TTC549 (cell line): Measurements from ENCODE around the gene UNC5B.

Experiments used
- FAIRE-seq: peaks from 2 replicates; lab custom pipeline; 2012; peaks lifted over from hg19 to GRCh38; lab: Jason Lieb, UNC

Gene UNC5B

DNA sequence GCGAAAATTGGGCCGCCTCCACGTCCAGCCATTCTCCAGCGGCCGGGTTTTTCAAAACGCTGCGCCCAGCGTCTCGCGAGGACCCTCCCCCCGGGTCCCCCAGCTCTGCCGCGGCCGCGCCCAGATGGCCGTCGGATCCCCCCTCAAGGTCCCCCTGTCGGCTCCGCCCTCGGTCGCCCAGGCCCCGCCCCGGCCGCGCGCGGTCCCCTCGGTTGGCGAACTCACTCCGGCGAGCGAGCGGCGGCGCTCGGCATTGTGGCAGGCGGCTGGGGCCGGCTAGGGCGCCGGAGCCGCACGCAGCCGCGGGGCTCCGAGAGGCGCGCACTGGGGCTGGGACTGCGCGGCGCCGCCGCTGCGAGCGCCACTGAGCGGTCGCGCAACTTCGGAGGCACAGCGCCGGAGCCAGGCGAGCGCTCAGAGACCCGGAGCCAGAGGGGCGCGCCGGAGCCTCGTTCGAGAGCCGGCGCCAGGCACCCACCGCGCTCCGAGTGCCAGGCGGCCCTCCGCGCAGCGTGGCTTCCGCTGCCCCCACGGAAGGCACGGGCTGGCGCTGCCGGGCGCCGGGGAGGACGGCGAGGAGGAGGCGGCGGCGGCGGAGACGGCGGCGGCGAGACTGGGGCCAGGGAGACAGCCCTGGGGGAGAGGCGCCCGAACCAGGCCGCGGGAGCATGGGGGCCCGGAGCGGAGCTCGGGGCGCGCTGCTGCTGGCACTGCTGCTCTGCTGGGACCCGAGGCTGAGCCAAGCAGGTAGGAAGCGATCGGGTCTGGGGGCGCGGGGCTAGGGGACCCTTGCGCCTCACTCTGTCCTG, at the start of gene UNC5B:
TSS of gene UNC5B (plus strand) at position 253 of the 809 bp plus-strand sequence. CDS start at position 669, 416 bp downstream.
- FAIRE-seq, result no peak

DNA sequence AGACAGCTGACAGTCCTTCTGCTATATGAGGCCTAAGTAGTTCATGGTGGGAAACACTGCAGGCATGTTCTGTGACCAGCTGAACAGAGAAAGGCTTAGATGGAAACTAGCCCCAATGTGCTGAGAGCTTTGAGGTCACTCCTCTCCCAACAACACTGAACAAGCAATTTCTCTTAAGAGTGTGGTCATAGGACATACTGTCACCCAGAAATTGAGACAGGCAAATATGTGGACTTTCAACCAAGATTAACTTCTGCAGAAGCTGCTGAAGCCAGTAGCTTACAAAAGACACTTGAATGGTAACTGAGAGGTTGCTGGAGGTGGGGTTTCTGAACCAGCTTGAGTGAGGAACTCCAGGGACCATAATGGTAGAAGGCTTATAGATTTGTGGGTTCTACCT, 38.9 kb upstream of the UNC5B start:
- FAIRE-seq, result no peak

DNA sequence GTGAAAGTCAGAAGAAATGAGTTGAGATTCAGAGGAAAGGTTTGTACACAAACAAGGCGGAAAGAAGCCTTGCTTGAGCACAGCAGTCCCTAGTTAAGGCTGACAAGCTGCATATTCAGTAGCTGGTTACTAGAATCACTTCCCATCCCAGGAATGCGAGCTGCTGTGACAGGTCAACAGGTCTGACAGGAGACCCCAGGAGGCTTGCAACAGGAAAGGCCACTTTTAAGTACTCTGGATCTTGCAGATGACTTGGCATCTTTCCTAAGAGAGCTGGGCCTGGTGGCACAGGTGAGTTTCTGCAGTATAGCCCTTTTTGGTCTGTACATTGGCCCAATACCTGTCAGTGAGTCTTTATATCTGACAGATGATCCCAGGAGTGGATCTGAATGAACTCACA, 35.7 kb upstream of the UNC5B start:
- no peak for FAIRE-seq

DNA sequence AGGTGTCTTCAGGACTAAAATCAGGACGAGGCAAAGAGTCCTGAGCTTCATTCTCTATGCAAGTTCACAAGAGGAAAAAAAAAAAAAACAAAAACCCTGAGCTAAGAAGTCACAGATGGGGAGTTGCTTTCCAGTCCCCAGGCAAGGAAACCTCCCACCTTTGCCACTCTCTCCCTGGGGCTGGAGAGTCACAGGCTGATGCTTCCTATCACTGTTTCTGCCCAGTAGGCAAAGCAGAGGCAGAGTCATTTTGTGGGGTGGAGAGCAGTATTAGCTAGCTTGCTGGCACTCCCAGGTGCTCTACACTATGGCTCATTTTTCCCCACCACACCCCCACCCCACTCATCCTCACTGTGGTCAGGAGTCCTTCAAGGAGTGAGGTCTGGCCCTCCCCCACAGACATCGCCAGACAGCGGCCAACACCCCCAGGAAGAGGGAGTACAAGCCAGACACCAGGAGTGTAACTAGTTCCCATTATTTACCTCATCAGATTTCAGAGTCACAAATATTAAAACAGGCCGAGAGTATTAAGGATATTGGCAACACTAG, 34.6 kb upstream of the UNC5B start:
- FAIRE-seq, result no peak

DNA sequence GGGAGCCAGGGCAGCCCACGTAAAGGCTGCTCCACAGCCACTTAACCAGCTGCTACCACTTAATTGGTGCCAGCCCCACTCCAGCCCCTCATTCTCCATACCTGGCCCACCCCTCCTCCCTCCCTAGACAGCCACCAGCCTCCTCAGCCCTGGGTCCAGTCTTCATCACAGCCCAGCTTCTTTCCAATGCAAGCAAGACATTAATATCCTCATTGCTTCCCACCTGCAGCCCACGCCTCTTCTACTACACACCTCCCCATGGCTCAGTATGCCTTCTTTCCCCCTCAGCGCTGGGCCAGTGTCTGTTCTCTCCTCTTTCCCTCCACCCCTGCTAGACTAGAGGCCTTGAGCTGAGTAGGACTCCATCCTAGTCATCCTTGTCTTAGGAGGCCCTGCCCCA, 33.5 kb upstream of the UNC5B start:
- no peak for FAIRE-seq

DNA sequence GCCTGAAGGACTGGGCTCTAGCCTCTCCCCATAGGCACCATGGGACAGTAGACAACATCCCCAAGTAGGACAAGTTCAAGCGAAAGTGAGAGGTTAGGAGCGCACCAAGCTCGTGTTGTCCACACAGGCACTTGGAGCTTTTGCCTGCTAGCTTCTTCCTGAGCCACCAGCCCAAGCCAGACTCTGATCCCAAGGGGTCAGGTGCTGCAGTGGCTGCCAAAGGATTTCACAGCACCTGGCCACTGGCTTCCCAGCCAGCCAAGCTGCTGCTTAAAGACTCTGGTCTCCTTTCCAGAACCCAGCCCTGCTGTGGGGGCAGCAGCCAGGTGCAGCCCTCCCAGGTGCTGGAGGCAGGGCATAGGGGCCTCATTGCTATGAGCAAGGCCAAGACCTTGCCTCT, 33.0 kb upstream of the UNC5B start:
- FAIRE-seq, result no peak

DNA sequence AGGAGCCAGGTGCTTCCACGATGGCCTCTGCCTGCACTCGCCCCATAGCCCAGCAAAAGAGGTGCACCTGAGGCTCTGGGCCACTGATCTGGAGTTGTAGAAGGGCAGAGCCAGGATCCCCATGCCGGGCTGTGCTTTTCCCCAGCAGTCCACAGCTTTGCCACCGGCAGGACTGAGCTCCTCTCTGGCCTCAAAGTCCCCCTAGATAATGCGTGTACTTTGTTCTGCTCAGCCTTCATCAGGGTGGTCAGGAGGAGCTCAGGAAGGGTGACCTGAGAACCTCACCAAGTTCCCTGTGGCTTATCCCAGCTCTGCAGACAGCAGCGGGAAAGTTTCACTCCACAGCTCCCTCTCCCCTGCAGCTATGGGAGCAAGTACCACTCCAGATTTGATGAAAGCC, 27.9 kb upstream of the UNC5B start:
- no peak for FAIRE-seq

DNA sequence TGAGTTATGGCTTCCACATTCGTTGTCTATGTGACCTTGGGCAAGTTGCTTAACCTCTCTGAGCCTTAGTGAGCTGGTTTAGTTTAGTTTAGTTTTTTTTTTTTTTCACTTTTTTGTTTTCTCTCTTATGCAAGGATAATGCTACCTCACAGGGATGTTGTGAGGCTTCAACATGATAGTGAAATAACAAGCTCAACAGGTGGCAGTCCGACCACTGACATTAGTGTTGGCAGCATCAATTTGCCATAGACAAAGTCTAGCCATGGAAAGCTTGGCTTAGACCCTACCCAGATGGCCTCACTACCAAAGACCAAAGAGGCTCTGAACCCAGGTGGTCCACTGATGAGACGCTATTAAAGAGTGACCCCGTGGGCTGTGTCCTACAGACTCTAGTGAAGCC, 27.2 kb upstream of the UNC5B start:
- FAIRE-seq, result no peak

GRCh38 chr10:71187197-71187596, 25.2 kb upstream of the UNC5B start:
- FAIRE-seq, result no peak

GRCh38 chr10:71187600-71187999, 24.8 kb upstream of the UNC5B start:
- no peak for FAIRE-seq

DNA sequence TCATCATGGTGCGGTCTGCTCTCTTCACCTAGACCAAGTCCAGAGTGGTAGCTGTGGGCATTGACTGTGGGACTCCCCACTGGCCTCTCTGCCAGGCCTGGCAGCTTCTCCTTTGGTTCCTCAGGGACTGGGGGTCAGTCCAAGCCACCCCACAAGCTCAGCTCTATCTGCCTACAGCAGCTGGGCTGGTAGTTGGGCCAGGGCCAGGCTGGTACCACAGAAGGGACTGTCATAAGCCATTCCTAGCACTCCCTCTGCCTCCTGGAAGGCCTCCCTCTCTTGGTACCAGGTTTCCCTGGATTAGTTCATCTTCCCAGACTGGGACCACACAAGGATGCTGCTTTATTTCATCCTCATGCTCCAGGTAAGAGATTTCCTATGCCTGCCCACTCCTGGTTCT, 24.2 kb upstream of the UNC5B start:
- FAIRE-seq, result no peak

DNA sequence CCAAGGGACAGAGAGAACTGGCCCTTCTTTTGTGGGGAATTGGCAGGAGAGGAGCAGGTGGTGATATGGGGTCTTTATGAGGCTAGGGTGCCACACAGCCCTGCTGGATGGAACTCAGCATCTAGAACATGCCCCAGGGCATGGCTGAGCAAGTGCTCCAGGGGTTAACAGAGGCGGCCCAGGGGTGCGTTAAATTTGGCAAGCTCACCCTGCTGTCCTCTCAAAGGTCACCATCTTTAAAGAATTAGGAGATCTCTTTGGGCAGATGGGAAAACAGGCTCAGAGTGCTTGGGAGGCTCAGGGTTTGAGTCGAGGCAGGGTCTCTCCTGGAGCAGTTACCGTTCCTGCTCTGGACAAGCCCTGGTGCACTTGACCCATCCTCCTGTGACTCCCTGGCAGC, 21.4 kb upstream of the UNC5B start:
- FAIRE-seq, result no peak

- no peak for FAIRE-seq
These were observed 20.8 kb upstream of the UNC5B start for GRCh38 chr10:71191551-71192076.

GRCh38 chr10:71193516-71193915, 18.9 kb upstream of the UNC5B start:
- FAIRE-seq, result no peak

DNA sequence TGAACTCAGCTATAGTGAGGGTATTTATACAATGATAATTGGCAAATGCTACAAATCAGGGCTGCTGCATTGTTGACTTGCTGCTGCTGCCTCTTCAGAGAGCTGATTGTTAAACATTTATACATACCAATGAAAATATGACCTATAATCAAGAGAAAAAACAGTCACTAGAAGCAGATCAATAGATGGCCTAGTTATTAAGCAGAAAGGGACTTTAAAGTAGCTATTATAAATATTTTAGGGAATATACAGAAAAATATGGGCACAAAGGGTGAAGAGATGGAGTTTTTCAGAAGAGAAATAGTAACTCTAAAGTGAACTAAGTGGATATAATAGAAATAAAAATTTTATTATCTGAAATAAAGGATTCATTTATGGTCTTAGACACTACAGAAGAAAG, 14.4 kb upstream of the UNC5B start:
- no peak for FAIRE-seq

GRCh38 chr10:71201849-71202248, 10.5 kb upstream of the UNC5B start:
- FAIRE-seq, result no peak

DNA sequence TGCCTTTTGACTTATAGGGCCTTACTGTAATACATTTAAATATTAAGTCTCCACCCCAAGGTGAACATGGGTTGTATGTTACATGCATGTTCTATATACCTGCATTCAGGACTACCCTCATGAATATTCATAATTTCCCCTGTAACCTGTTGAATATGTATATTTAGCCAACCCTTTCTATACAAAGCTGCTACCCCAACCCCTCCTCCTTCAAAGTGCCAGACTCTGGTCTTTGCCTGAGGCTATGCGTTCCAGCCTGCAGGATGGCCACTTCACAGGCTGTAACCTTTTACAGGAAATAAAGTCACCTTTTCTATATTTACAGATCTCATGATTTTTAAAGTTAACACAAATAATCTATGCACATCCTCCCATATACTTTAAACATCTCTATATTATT, 10.1 kb upstream of the UNC5B start:
- no peak for FAIRE-seq

- no peak for FAIRE-seq
These were observed 9.2 kb upstream of the UNC5B start for GRCh38 chr10:71203124-71203523.

DNA sequence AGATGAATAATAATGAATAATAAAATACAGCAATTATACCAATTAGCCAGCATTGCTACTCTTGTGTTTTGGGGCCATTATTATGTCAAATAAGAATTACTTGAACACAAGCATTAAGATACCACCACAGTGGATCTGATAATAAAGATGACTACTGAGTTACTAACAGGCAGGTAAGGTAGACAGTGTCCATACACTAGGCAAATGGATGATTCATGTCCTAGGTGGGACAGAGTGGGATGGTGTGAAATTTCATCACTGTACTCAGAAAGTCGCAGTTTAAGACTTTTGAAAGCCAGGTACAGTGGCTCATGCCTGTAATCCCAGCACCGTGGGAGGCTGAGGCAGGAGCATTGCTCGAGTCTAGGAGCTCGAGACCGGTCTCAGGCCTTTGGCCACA, 8.7 kb upstream of the UNC5B start:
- no peak for FAIRE-seq

GRCh38 chr10:71204746-71205145, 7.6 kb upstream of the UNC5B start:
- FAIRE-seq, result no peak

- no peak for FAIRE-seq
These were observed 6.9 kb upstream of the UNC5B start for GRCh38 chr10:71205468-71205867.

DNA sequence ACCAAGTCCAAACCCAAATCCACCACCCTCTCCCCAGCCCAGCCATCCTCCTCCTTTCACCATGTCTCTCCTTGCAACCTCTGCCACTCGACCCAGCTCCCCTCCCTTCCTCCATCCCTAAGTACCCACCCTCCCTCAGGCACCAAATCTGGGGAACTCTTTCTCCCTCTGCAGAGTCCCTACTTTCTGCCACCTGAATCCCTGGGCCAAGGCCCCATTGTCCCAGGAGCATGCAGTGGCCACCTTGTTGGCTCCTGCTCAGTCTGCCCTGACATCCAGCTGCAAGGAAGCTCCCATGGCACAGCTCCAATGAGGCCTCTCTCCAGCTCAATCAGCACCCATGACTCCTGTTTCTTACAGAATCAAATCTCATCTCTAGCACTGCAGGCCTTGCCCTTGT, 5.5 kb upstream of the UNC5B start:
- no peak for FAIRE-seq

DNA sequence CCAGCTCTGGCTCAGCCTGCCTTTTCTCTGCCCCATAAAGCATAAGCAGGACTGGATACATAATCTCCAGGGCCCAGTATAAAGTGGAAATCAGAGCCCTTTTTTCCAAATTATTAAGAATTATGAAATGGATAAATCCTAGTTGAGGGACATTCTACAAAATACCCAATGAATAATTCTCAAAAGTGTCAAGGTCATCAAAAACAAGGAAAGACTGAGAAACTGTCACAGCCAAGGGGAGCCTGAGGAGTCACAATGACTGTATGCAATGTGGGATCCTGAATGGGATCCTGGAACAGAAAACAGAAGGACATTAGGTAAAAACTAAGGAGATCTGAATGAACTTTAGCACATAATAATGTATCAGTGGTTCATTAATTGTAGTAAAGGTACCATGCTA, 4.8 kb upstream of the UNC5B start:
- no peak for FAIRE-seq

DNA sequence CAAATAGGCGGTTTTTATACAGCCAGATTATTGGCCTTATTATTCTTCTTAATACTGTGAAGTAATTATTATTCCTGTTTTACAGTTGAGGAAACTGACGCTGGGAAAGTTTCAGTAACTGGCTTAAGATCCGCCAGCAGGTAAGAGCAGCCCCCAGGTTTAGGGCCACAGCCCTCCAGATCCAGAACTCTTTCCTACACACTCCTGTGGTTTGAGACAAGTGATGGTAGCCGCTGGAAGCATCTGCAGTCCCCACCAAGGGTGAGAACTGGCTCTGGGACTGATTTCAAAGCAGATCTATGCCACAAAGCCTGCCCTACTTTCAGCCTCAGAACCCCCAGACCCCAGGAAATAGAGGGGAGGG, 3.0 kb upstream of the UNC5B start:
- FAIRE-seq, result no peak
